Measurements from ENCODE around the gene TLCD3B.

GRCh38 chr16:30004811-30005242 is 26.2 kb downstream of the TLCD3B start:
- TF ChIP-seq CTCF (IDR thresholded peaks at IDR 0.05) (no peak), POLR2A (IDR thresholded peaks at IDR 0.05) (no peak)
